H1 (cell line): Measurements from ENCODE around the gene SEPTIN1. TPM values are rescaled to one million over a fixed set of nuclear protein-coding genes. Genes with fewer than 3 reads are reported as not detected.

Experiments used
- CTCF ChIA-PET: fragments of 300-600 bp; sonication (Branson Sonifier 250); formaldehyde crosslinking; loops from one replicate; lab custom pipeline; 2021; ENCODE audit not compliant: partially characterized antibody; lab: Charles Lee
- POLR2A ChIA-PET: fragments of 300-600 bp; sonication (Branson Sonifier 250); formaldehyde crosslinking; loops from one replicate; lab custom pipeline; 2021; ENCODE audit warnings: inconsistent platforms; ENCODE audit not compliant: partially characterized antibody; lab: Charles Lee
- DNase-seq, 2 experiments: peaks; one replicate each; pipeline versions ENCODE4 v3.0.0 to v3.0.0-alpha.2; 2010 to 2022; ENCODE audit warnings: low spot score in 2 of 2, low read depth in 1 of 2, mixed read lengths in 1 of 2
- FAIRE-seq: peaks from 2 replicates; lab custom pipeline; 2011; peaks lifted over from hg19 to GRCh38; lab: Jason Lieb, UNC
- H2AFZ ChIP-seq: 2 replicates; pipeline ENCODE4 v1.8.1; 2012; ENCODE audit warnings: low read length, inconsistent platforms
- H2AK5ac ChIP-seq: 2 replicates; pipeline ENCODE4 v1.6.1; 2013; ENCODE audit warnings: low read depth, low read length
- H2BK120ac ChIP-seq: replicated peaks from 2 replicates; pipeline ENCODE3; 2013; ENCODE audit warnings: low read depth, low read length, inconsistent platforms
- H2BK12ac ChIP-seq: 2 replicates; pipeline ENCODE4 v1.6.1; 2013; ENCODE audit warnings: low read depth, low read length
- H2BK15ac ChIP-seq: 2 replicates; pipeline ENCODE4 v1.6.1; 2013; ENCODE audit warnings: low read length
- H2BK20ac ChIP-seq: 2 replicates; pipeline ENCODE4 v1.6.1; 2013; ENCODE audit warnings: low read length
- H2BK5ac ChIP-seq: 2 replicates; pipeline ENCODE4 v1.6.1; 2013; ENCODE audit warnings: low read depth, low read length
- H3K14ac ChIP-seq: 2 replicates; pipeline ENCODE4 v1.6.1; 2013; ENCODE audit warnings: inconsistent platforms; ENCODE audit not compliant: insufficient read length
- H3K18ac ChIP-seq: 2 replicates; pipeline ENCODE4 v1.6.1; 2013; ENCODE audit warnings: low read length; ENCODE audit errors: extremely low read depth
- H3K23ac ChIP-seq: 2 replicates; pipeline ENCODE4 v1.6.1; 2013; ENCODE audit warnings: inconsistent platforms; ENCODE audit not compliant: insufficient read length
- H3K23me2 ChIP-seq: 2 replicates; pipeline ENCODE4 v1.6.1; 2013; ENCODE audit warnings: low read depth, low read length
- H3K27ac ChIP-seq: 2 replicates; pipeline ENCODE4 v1.6.1; 2011; ENCODE audit warnings: low read depth, low read length, inconsistent platforms
- H3K27me3 ChIP-seq, 4 experiments: replicated peaks in 1 of 4; 1 replicate in 1 of 4; 2 replicates in 3 of 4; pipeline versions ENCODE4 v1.6.1 to v1.8.1; 2011 to 2013; ENCODE audit warnings: low read length in 3 of 4, mild to moderate bottlenecking in 3 of 4, inconsistent platforms in 2 of 4, mixed read lengths in 2 of 4, moderate library complexity in 1 of 4; ENCODE audit not compliant: control insufficient read depth in 3 of 4, insufficient read depth in 3 of 4; ENCODE audit errors: extremely low read depth in 1 of 4
- H3K36me3 ChIP-seq, 4 experiments: 2 replicates each; pipeline versions ENCODE4 v1.6.1 to v1.8.1; 2011 to 2013; ENCODE audit warnings: mild to moderate bottlenecking in 4 of 4, low read length in 3 of 4, moderate library complexity in 2 of 4, control low read depth in 1 of 4, inconsistent platforms in 1 of 4; ENCODE audit not compliant: insufficient read depth in 4 of 4, control insufficient read depth in 2 of 4
- H3K4ac ChIP-seq: replicated peaks from 2 replicates; pipeline ENCODE3; 2013; ENCODE audit warnings: low read length, low read depth, mixed read lengths, inconsistent platforms; ENCODE audit not compliant: insufficient read length
- H3K4me1 ChIP-seq, 4 experiments: replicated peaks in 1 of 4; 1 replicate in 1 of 4; 2 replicates in 3 of 4; pipeline versions ENCODE4 v1.6.1 to v1.8.1; 2011 to 2013; ENCODE audit warnings: low read length in 3 of 4, inconsistent platforms in 2 of 4, mixed read lengths in 1 of 4; ENCODE audit not compliant: insufficient read depth in 4 of 4, control insufficient read depth in 3 of 4
- H3K4me2 ChIP-seq, 2 experiments: 2 replicates each; pipeline versions ENCODE4 v1.6.1 to v1.8.1; 2011 to 2013; ENCODE audit warnings: low read depth in 2 of 2, low read length in 2 of 2, control low read depth in 1 of 2, inconsistent platforms in 1 of 2, mild to moderate bottlenecking in 1 of 2; ENCODE audit not compliant: insufficient read depth in 1 of 2
- H3K4me3 ChIP-seq, 4 experiments: fragments of 200-600, 300-600 bp in 1 of 4; sonication (generic), shearing (Covaris generic), sonication (Bioruptor Twin) in 1 of 4; 2 replicates each; pipeline versions ENCODE4 v1.5.1 to v1.8.1; 2011 to 2016; ENCODE audit warnings: low read length in 4 of 4, low read depth in 3 of 4, control low read depth in 2 of 4, inconsistent platforms in 2 of 4, mild to moderate bottlenecking in 2 of 4, mixed read lengths in 1 of 4, moderate library complexity in 1 of 4; ENCODE audit not compliant: insufficient read depth in 2 of 4; ENCODE audit errors: extremely low read depth in 1 of 4
- H3K56ac ChIP-seq: replicated peaks from 2 replicates; pipeline ENCODE3; 2013; ENCODE audit warnings: low read depth, mild to moderate bottlenecking, mixed read lengths, low read length, inconsistent platforms; ENCODE audit not compliant: insufficient read length
- H3K79me1 ChIP-seq: 2 replicates; pipeline ENCODE4 v1.6.1; 2013; ENCODE audit warnings: low read depth, low read length, control low read depth
- H3K79me2 ChIP-seq, 2 experiments: 2 replicates each; pipeline versions ENCODE4 v1.6.1 to v1.8.1; 2012 to 2013; ENCODE audit warnings: low read length in 2 of 2, mild to moderate bottlenecking in 2 of 2, inconsistent platforms in 1 of 2; ENCODE audit not compliant: insufficient read depth in 2 of 2, control insufficient read depth in 1 of 2
- H3K9ac ChIP-seq, 4 experiments: replicated peaks in 1 of 4; 1 replicate in 1 of 4; 2 replicates in 3 of 4; pipeline versions ENCODE4 v1.6.1 to v1.8.1; 2011 to 2013; ENCODE audit warnings: low read depth in 3 of 4, low read length in 3 of 4, control low read depth in 2 of 4, mild to moderate bottlenecking in 2 of 4, moderate library complexity in 2 of 4, inconsistent platforms in 1 of 4; ENCODE audit errors: extremely low read depth in 1 of 4
- H3K9me3 ChIP-seq, 2 experiments: 2 replicates each; pipeline versions ENCODE4 v1.6.1 to v1.8.1; 2012 to 2013; ENCODE audit warnings: mild to moderate bottlenecking in 2 of 2, moderate library complexity in 2 of 2, control low read depth in 1 of 2, inconsistent platforms in 1 of 2, low read depth in 1 of 2, low read length in 1 of 2, mixed read lengths in 1 of 2; ENCODE audit not compliant: insufficient read depth in 2 of 2
- H4K20me1 ChIP-seq, 2 experiments: replicated peaks in 1 of 2; 2 replicates each; pipeline versions ENCODE3 to v1.8.1; 2011 to 2013; ENCODE audit warnings: inconsistent platforms in 2 of 2, low read length in 2 of 2, mild to moderate bottlenecking in 1 of 2; ENCODE audit not compliant: insufficient read depth in 2 of 2, control insufficient read depth in 1 of 2
- H4K5ac ChIP-seq: 2 replicates; pipeline ENCODE4 v1.6.1; 2013; ENCODE audit warnings: low read length, low read depth, mixed read lengths, inconsistent platforms; ENCODE audit not compliant: insufficient read length
- H4K8ac ChIP-seq: 2 replicates; pipeline ENCODE4 v1.8.0; 2013; ENCODE audit warnings: mild to moderate bottlenecking, moderate library complexity, low read length, inconsistent platforms; ENCODE audit not compliant: insufficient read depth; ENCODE audit errors: extremely low read depth
- H4K91ac ChIP-seq: replicated peaks from 2 replicates; pipeline ENCODE3; 2013; ENCODE audit warnings: low read length, mixed read lengths, inconsistent platforms; ENCODE audit not compliant: insufficient read length
- CHD2 ChIP-seq: IDR thresholded peaks from 2 replicates; pipeline ENCODE4 v1.6.1; 2012; ENCODE audit warnings: low read length, improper control_type of control experiment
- E2F6 ChIP-seq: IDR thresholded peaks from 2 replicates; pipeline ENCODE4 v1.6.1; 2012; ENCODE audit warnings: inconsistent platforms
- NRF1 ChIP-seq: IDR thresholded peaks from 2 replicates; pipeline ENCODE4 v1.6.1; 2011; ENCODE audit warnings: mild to moderate bottlenecking, low read depth, low read length, improper control_type of control experiment
- PHF8 ChIP-seq: fragments of 200-600 bp; sonication (generic); conservative IDR thresholded peaks from 2 replicates; pipeline ENCODE4 v1.7.1; 2012; ENCODE audit warnings: low read depth, mild to moderate bottlenecking, inconsistent platforms, low read length, moderate library complexity
- POLR2A ChIP-seq, 2 experiments: IDR thresholded peaks; 1 replicate in 1 of 2; 2 replicates in 1 of 2; pipeline ENCODE4 v1.6.1; 2011; ENCODE audit warnings: low read depth in 2 of 2, low read length in 2 of 2, mild to moderate bottlenecking in 2 of 2; ENCODE audit errors: control extremely low read depth in 1 of 2
- SIN3A ChIP-seq, 2 experiments: IDR thresholded peaks in 1 of 2; conservative IDR thresholded peaks in 1 of 2; 2 replicates each; pipeline ENCODE4 v1.6.1; 2011 to 2012; ENCODE audit warnings: low read length in 2 of 2, improper control_type of control experiment in 1 of 2, low read depth in 1 of 2, mild to moderate bottlenecking in 1 of 2
- SIRT6 ChIP-seq: IDR thresholded peaks from one replicate; pipeline ENCODE4 v1.7.1; 2012; ENCODE audit warnings: low read length, inconsistent platforms
- SP1 ChIP-seq: IDR thresholded peaks from 2 replicates; pipeline ENCODE4 v1.6.1; 2011; ENCODE audit warnings: low read depth, low read length
- SP2 ChIP-seq: IDR thresholded peaks from 2 replicates; pipeline ENCODE4 v1.6.1; 2012; ENCODE audit warnings: mild to moderate bottlenecking, low read length, inconsistent platforms
- TAF1 ChIP-seq: IDR thresholded peaks from 2 replicates; pipeline ENCODE4 v1.6.1; 2011; ENCODE audit warnings: mild to moderate bottlenecking, low read depth, low read length
- TCF12 ChIP-seq: IDR thresholded peaks from 2 replicates; pipeline ENCODE4 v1.6.1; 2011; ENCODE audit warnings: low read depth, mild to moderate bottlenecking, low read length
- WGBS, 2 experiments: shearing (Covaris generic) in 1 of 2; methylation state at CpG; one replicate each; pipeline versions ENCODE4 v1.1.6 to v1.1.7; 2013 to 2015; ENCODE audit warnings: low lambda C conversion rate in 2 of 2, mixed read lengths in 2 of 2, inconsistent platforms in 1 of 2, low coverage in 1 of 2, missing lambda C conversion rate in 1 of 2; ENCODE audit not compliant: insufficient replicate concordance in 2 of 2, insufficient coverage in 1 of 2, insufficient read length in 1 of 2; ENCODE audit errors: extremely low coverage in 1 of 2, missing lambda C conversion rate in 1 of 2; 5-methylcytosine and 5-hydroxymethylcytosine counted together
- polyA plus RNA-seq, 7 experiments: library from polyadenylated mRNA; depleted of rRNA in 3 of 7; stranded (reverse) in 5 of 7; unstranded in 2 of 7; fragments of >200 nt in 5 of 7; fragments of 200-250 nt in 2 of 7; gene quantifications; 1 replicate in 5 of 7; 2 replicates in 1 of 7; 4 replicates in 1 of 7; pipeline versions ENCODE4 v1.2.1 to v1.2.3, GENCODE V29; 2011 to 2013; ENCODE audit warnings: missing spikeins in 2 of 7, mixed read lengths in 2 of 7
- total RNA-seq: library from RNA; stranded (reverse); fragmentation: NEBNext Ultra II Directional; extraction: Animal tissue kit (Norgen Biotek cat#: 25700); gene quantifications from 2 replicates; pipeline ENCODE4 v1.2.1, GENCODE V29; 2021

The SEPTIN1 gene
- total and polyA plus RNA-seq, 2 of the 8 experiments (the other 6 are each of a cell fraction or from before 2014, with no cell fraction given) = 0.24 to 1.4 TPM

- Histone ChIP-seq H3K4me1 (peaks cover 0 to 17% (median 11%) of the 10 kb centered on the region in 4 experiments; a peak in 6 of 7 replicates), H3K27ac (no peak within 1 kb of the TSS), H3K56ac (no peak within 1 kb of the TSS), H3K4me3 (peak within 1 kb of the TSS; percentile 43 to 81 (median 52)), H3K79me2 (peaks cover 0 to 29% of the 10 kb centered on the region in 2 experiments; a peak in 2 of 4 replicates), H2BK12ac (no peak within 1 kb of the TSS), H3K4me2 (peak within 1 kb of the TSS; percentile 83 to 87), H3K9ac (no peak within 1 kb of the TSS; a peak in 2 of 7 replicates), H2BK20ac (no peak within 1 kb of the TSS), H3K36me3 (no peaks in the 10 kb centered on the region), H3K4ac (no peak within 1 kb of the TSS), H2BK5ac (no peak within 1 kb of the TSS), H2AK5ac (no peak within 1 kb of the TSS), H3K79me1 (peaks cover 8% of the 10 kb centered on the region), H4K8ac (peak within 1 kb of the TSS; percentile 1; the same call in 1 of the 2 replicates), H2BK120ac (no peak within 1 kb of the TSS), H4K5ac (no peak within 1 kb of the TSS), H3K14ac (no peak within 1 kb of the TSS), H4K91ac (no peak within 1 kb of the TSS), H2AFZ (no peak within 1 kb of the TSS), H3K27me3 (no peaks in the 10 kb centered on the region), H4K20me1 (peaks cover 1 to 16% of the 10 kb centered on the region in 2 experiments), H3K23me2 (peaks cover 10% of the 10 kb centered on the region; the same call in 1 of the 2 replicates), H3K18ac (no peak within 1 kb of the TSS; the same call in 1 of the 2 replicates), H2BK15ac (no peak within 1 kb of the TSS), H3K9me3 (no peaks in the 10 kb centered on the region), H3K23ac (no peak within 1 kb of the TSS)
- ChIA-PET POLR2A (interaction anchor here (0.9 to 6.9 kb wide), 10 partner anchors 12 to 50 kb away, joined by 3 to 79 read pairs (median 4); partner anchors contain the start of genes CD2BP2, SEPTIN1, ZNF48 and ZNF771), CTCF (interaction anchor here (0.6 to 2.3 kb wide), 18 partner anchors 9 to 256 kb away, joined by 3 to 12 read pairs (median 4); partner anchors contain the start of genes CD2BP2, DCTPP1, SEPTIN1 and ZNF48)
- WGBS, 2 experiments = 1% methylated on average over 31 of the region's 40 CpGs; no CpG with 5 or more reads in 1 of the 2 experiments
- FAIRE-seq (peak; percentile 99), DNase-seq (peak; percentile 97 to 100)
- peak; percentile 98 for TF ChIP-seq SP1
- TF ChIP-seq SIN3A (conservative IDR thresholded peaks at IDR 0.05 in 1 of 2, IDR thresholded peaks at IDR 0.05 in 1 of 2; ENCODE audit: low read depth in 1 of 2, low read length in 2 of 2) = peak; percentile 76 to 96; a peak in 2 of 4 replicates
- 0 out of 2 replicates have a peak, but pooled peaks have one; percentile 38 for TF ChIP-seq TAF1
- 0 out of 2 replicates have a peak, but pooled peaks have one; percentile 35 for TF ChIP-seq PHF8
- no peak for TF ChIP-seq SIRT6
- peak; percentile 72 for TF ChIP-seq SP2
- TF ChIP-seq CHD2 = peak; percentile 89
- peak; percentile 67; the same call in 1 of the 2 replicates for TF ChIP-seq E2F6
- no peak for TF ChIP-seq POLR2A (IDR thresholded peaks at IDR 0.05; ENCODE audit: control extremely low read depth in 1 of 2, low read depth in 2 of 2, low read length in 2 of 2)
- no peak for TF ChIP-seq TCF12
- TF ChIP-seq NRF1 = peak; percentile 89
Measured at GRCh38 chr16:30370456-30371247, 11.7 kb downstream of the SEPTIN1 start, which contains the start of gene TBC1D10B. Gene TBC1D10B, minus strand, starts transcription at chr16:30370494. Its CDS starts 311 bp downstream, at chr16:30370183.
